Fibroblast of pulmonary artery (primary cell): ENCODE results near the gene HDDC3.

ENCODE experiments used
- DNase-seq: peaks from one replicate; pipeline ENCODE4 v3.0.0-alpha.2; 2010; ENCODE audit warnings: low read depth
- H3K4me3 ChIP-seq: replicated peaks from 2 replicates; pipeline ENCODE4 v1.5.1; 2011; ENCODE audit warnings: low read depth, mild to moderate bottlenecking, control low read depth, low read length, moderate library complexity
- CTCF ChIP-seq: IDR thresholded peaks from 2 replicates; pipeline ENCODE4 v1.5.1; 2011; ENCODE audit warnings: mild to moderate bottlenecking, control low read depth, low read length, inconsistent platforms; ENCODE audit errors: missing control alignments

HDDC3 gene

GRCh38 chr15:90907838-90908507, 24.4 kb downstream of the HDDC3 start:
- TF ChIP-seq CTCF = no peak
- H3K4me3 ChIP-seq = no peak overlapping the region
- DNase-seq = no peak

GRCh38 chr15:90907051-90907660, 25.2 kb downstream of the HDDC3 start:
- no peak for TF ChIP-seq CTCF
- DNase-seq = no peak
- H3K4me3 ChIP-seq = no peak overlapping the region

- no peak for DNase-seq
- no peak overlapping the region for H3K4me3 ChIP-seq
- no peak for TF ChIP-seq CTCF
Observed at GRCh38 chr15:90906181-90906849, 26.0 kb downstream of the HDDC3 start.

- TF ChIP-seq CTCF = no peak
- no peak for DNase-seq
- H3K4me3 ChIP-seq = no peak overlapping the region
Observed at GRCh38 chr15:90905306-90906180, 26.8 kb downstream of the HDDC3 start.

GRCh38 chr15:90904746-90905145, 27.6 kb downstream of the HDDC3 start:
- no peak for DNase-seq
- no peak overlapping the region for H3K4me3 ChIP-seq
- TF ChIP-seq CTCF = no peak

GRCh38 chr15:90903733-90904536, 28.4 kb downstream of the HDDC3 start:
- DNase-seq = no peak
- peak overlapping the region; percentile 70 for H3K4me3 ChIP-seq
- TF ChIP-seq CTCF = no peak
